ENCODE measurements around the gene SPINK1. TPM values are rescaled to one million over a fixed set of nuclear protein-coding genes. Genes with fewer than 3 reads are reported as not detected.

SPINK1 gene
- total and polyA plus RNA-seq, 2 of the 13 experiments (the other 11 are each of a cell fraction or from before 2014, with no cell fraction given), result 14.7 to 17.1 TPM

DNA sequence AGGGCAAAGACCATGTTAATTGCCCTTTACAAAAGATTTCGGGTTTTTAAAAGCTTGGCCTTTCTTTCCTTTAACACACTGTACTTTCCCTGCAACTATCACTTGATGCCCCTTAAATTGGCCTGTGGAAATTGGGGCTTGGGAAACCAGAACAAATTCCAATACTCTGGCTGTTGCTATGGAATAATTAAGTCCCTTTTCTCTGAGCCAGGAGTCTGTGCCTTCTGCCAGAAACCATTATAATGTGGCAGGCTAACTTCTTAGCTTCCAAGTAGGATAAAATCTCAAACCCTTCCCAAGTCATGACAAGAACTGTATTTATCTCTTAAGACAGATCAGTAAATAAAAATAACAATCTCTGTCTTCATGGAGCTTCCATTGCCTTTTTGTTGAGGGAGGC is 1.1 kb upstream of the SPINK1 start (continued):
- TF ChIP-seq, protein P1, sequence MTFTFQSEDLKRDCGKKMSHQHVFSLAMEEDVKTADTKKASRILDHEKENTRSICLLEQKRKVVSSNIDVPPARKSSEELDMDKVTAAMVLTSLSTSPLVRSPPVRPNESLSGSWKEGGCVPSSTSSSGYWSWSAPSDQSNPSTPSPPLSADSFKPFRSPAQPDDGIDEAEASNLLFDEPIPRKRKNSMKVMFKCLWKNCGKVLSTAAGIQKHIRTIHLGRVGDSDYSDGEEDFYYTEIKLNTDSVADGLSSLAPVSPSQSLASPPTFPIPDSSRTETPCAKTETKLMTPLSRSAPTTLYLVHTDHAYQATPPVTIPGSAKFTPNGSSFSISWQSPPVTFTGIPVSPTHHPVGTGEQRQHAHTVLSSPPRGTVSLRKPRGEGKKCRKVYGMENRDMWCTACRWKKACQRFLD (CRISPR knock-in tag; IDR thresholded peaks at IDR 0.05; ENCODE audit: borderline replicate concordance), result no peak
- TF ChIP-seq TCF7 (IDR thresholded peaks at IDR 0.05; ENCODE audit: low read depth), result no peak
- no peak for TF ChIP-seq PTBP1 (IDR thresholded peaks at IDR 0.05; ENCODE audit: low read depth, low read length, poor library complexity, severe bottlenecking)
- no peak for TF ChIP-seq ZNF619 (CRISPR knock-in tag; IDR thresholded peaks at IDR 0.05)

DNA sequence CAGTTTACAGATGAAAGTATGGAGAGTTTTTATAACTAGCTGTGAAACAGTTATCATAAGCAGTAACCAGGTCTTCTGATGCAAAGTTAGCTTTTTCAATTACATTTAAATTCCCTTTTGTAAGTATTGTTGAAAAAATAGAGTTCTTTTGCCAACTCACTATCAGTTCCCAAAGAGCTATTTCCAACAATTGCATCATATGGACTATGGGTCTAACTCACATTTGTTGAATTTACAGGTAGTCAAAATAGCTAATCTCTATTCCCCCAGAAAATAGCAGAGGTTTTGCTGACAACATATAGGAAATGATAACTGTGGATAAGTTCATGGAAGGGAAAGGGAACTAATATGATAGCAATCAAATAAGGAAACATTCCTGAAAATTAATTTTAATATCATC is 1.4 kb downstream of the SPINK1 start:
- intact Hi-C loops (cut with micrococcal nuclease; ENCODE audit: unreplicated experiment), result loop anchor here (10.0 kb wide), 1 partner anchor 315 kb away; no protein-coding TSS in a partner anchor
- TF ChIP-seq PAX8 (CRISPR knock-in tag; IDR thresholded peaks at IDR 0.05; ENCODE audit: borderline replicate concordance) (no peak), YY1 (IDR thresholded peaks at IDR 0.05; ENCODE audit: insufficient read depth, insufficient replicate concordance, low read depth, low read length) (no peak), ADNP (CRISPR knock-in tag; IDR thresholded peaks at IDR 0.05) (no peak), ARNT2 (CRISPR knock-in tag; IDR thresholded peaks at IDR 0.05; ENCODE audit: low read depth) (no peak), GABPA (IDR thresholded peaks at IDR 0.05; ENCODE audit: low read depth, low read length) (no peak), GABPA (CRISPR knock-in tag; IDR thresholded peaks at IDR 0.05; ENCODE audit: low read depth) (no peak), PTBP1 (IDR thresholded peaks at IDR 0.05; ENCODE audit: low read depth, low read length, poor library complexity, severe bottlenecking) (no peak), ZNF644 (CRISPR knock-in tag; IDR thresholded peaks at IDR 0.05; ENCODE audit: low read depth) (0 out of 2 replicates have a peak, but pooled peaks have one; percentile 32), GTF2F1 (IDR thresholded peaks at IDR 0.05; ENCODE audit: low read length) (no peak), CEBPG (CRISPR knock-in tag; IDR thresholded peaks at IDR 0.05) (peak; percentile 35; the same call in 1 of the 2 replicates), RXRA (CRISPR knock-in tag; IDR thresholded peaks at IDR 0.05) (no peak), KAT2B (IDR thresholded peaks at IDR 0.05; ENCODE audit: borderline replicate concordance, low read depth, low read length) (no peak)
- TF ChIP-seq, protein P2, sequence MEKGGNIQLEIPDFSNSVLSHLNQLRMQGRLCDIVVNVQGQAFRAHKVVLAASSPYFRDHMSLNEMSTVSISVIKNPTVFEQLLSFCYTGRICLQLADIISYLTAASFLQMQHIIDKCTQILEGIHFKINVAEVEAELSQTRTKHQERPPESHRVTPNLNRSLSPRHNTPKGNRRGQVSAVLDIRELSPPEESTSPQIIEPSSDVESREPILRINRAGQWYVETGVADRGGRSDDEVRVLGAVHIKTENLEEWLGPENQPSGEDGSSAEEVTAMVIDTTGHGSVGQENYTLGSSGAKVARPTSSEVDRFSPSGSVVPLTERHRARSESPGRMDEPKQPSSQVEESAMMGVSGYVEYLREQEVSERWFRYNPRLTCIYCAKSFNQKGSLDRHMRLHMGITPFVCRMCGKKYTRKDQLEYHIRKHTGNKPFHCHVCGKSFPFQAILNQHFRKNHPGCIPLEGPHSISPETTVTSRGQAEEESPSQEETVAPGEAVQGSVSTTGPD (CRISPR knock-in tag; IDR thresholded peaks at IDR 0.05), result no peak
- TF ChIP-seq, protein P3, sequence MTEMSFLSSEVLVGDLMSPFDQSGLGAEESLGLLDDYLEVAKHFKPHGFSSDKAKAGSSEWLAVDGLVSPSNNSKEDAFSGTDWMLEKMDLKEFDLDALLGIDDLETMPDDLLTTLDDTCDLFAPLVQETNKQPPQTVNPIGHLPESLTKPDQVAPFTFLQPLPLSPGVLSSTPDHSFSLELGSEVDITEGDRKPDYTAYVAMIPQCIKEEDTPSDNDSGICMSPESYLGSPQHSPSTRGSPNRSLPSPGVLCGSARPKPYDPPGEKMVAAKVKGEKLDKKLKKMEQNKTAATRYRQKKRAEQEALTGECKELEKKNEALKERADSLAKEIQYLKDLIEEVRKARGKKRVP (CRISPR knock-in tag; IDR thresholded peaks at IDR 0.05), result peak in 1 of 2 experiments; percentile 95; a peak in 2 of 4 replicates

More for the DNA sequence above, 1.4 kb downstream of the SPINK1 start:
- Histone ChIP-seq H3K9ac (ENCODE audit: insufficient read depth, low read depth, low read length) (no peak overlapping the region), H3K36me3 (replicated peaks in 1 of 2; ENCODE audit: control insufficient read depth in 1 of 2, insufficient read depth in 2 of 2, low read length in 2 of 2) (no peaks in the 10 kb centered on the region), H3K27ac (ENCODE audit: extremely low read length, insufficient read depth, low read length) (no peak overlapping the region), H4K20me1 (ENCODE audit: insufficient read depth, low read length) (no peaks in the 10 kb centered on the region), H3K27me3 (ENCODE audit: control insufficient read depth in 1 of 2, insufficient read depth in 2 of 2, low read length in 2 of 2) (peaks cover 0 to 41% of the 10 kb centered on the region in 2 experiments; a peak in 3 of 5 replicates), H3K4me2 (ENCODE audit: low read depth, low read length) (no peak overlapping the region), H3K4me3 (replicated peaks in 1 of 3; ENCODE audit: insufficient read depth in 1 of 3, low read depth in 2 of 3, low read length in 3 of 3) (no peak overlapping the region), H3K79me2 (ENCODE audit: insufficient read depth, low read length) (no peaks in the 10 kb centered on the region), H3K9me3 (ENCODE audit: low read length) (no peaks in the 10 kb centered on the region), H3K4me1 (ENCODE audit: insufficient read depth, low read length) (peaks cover 34% of the 10 kb centered on the region), H2AFZ (ENCODE audit: low read length) (no peak overlapping the region)
- in situ Hi-C loops (cut with HindIII; ENCODE audit: extremely low pct_ligation_motif_present, low pct_unique_long_range_greater_than_20kb), result no loop called here
- POLR2A ChIA-PET, result interaction anchor here (1.0 kb wide), 1 partner anchor 8 kb away, joined by 3 read pairs; no protein-coding TSS in a partner anchor
- BruUV-seq (replicated peaks), result no TSS peak
- no peak for FAIRE-seq
- CTCF ChIA-PET (ENCODE audit: low intra/inter-chr PET ratio, low total read pairs), result no interaction called here
- no peak for ATAC-seq
- peak; percentile 5 for DNase-seq (ENCODE audit: low spot score)

All from HepG2 (cell line).